Activated CD4-positive, alpha-beta T cell treated with anti-CD3 and anti-CD28 coated beads, Interleukin-2, Interleukin-4, amounts not matched to agents 100 ng/mL and 50 ng/mL, durations not matched to agents 16 hours and 8 hours (primary cell): ENCODE measurements around the gene ACAN.

Experiments used
- DNase-seq: peaks from one replicate; pipeline ENCODE4 v3.0.0-alpha.2; 2020; ENCODE audit warnings: low spot score

The ACAN gene

DNA sequence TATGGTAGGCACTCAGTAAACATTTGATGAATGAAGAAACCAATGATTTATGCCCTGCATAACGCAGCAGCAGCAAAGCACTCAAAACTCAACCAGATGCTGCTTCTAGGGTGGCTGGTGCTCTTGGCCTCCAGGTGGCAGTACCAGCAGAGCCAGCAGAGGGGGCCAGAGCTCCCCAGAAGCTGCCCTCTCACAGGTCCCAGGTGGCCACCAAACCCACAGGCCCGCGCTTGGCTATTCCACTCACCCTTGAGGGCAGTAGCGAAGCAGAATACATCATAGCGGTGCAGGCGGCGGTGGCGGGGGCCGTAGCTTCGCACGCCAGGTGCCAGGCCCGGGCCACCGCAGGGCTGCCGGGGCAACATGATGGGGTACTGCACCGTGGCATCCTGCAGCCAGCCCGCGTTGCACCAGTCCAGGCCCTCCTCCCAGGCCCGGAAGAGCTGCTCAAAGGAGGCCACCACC lies 75.5 kb downstream of the ACAN start:
- DNase-seq, result peak; percentile 41

- DNase-seq, result no peak
These were observed 77.9 kb downstream of the ACAN start for GRCh38 chr15:88880944-88881740.

DNA sequence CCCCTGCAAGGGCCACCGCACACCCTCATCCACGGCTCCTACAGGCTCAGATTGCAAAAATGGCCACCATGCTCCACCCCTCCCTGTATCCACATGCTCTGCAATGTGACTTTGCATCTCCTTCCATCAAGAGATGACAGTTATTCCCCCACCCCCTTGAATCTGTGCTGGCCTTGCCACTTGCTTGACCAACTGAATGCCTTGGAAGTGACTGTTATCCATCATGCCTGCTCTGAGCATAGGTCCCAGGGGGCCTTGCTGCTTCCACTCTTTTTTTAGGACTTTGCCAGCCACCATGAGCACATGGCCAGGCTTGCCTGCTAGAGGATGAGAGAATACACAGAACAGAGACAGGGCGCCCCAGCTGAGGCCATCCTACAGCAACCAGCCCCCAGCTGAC lies 78.5 kb downstream of the ACAN start:
- no peak for DNase-seq

DNA sequence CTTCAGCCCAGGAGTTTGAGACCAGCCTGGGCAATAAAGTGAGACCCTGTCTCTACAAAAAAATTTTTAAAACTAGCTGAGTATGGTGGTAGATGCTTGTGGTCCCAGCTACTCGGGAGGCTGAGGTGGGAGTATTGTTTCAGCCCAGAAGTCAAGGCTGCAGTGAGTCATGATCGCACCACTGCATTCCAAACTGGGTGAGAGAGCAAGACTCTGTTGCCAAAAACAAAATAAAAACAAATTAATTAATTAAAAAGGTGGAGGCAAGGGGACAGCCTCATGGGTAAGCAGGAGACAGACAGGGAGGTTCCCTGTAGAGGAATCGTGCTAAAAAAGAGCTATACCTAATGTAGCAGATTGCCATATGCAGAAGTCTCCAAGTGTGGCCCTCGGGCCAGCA lies 79.5 kb downstream of the ACAN start:
- no peak for DNase-seq

GRCh38 chr15:88887068-88887580 lies 83.9 kb downstream of the ACAN start:
- no peak for DNase-seq

- no peak for DNase-seq
These were observed 85.5 kb downstream of the ACAN start for GRCh38 chr15:88888719-88889118.

GRCh38 chr15:88890495-88890894 lies 87.3 kb downstream of the ACAN start:
- DNase-seq, result no peak

DNA sequence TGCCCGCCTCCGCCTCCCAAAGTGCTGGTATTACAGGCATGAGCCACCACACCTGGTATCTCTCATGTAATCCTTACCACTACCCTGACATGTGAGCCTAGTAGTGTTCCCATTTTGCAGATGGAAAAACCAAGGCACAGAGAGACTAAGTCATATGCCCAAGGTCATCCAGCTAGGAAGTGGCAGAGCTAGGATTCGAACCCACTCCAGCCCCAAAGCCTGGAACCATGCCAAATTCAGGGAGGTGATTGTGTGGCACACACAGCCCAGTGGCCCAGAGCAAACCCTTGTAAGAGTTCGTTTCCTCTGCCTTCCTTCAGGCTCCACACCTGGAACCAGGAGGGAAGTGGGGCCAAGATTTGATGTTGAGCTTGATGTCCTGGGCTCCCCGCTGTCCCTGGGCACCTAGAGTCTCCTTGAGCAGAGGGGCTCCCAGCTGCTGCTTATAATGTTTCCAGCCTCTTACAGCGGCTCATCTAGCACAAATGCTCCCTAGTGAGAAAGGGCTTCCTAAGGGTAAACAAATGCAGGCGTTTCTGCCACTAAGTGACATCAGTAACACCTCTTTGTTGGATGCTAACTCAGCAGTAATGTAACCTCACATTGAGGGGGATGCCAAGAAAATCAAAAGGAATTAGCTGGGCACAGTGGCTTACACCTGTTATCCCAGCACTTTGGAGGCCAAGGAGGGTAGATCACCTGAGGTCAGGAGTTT lies 88.5 kb downstream of the ACAN start:
- no peak for DNase-seq

GRCh38 chr15:88894348-88894818 lies 91.1 kb downstream of the ACAN start:
- DNase-seq, result peak; percentile 86

GRCh38 chr15:88894819-88895767 lies 91.9 kb downstream of the ACAN start, which contains the start of gene HAPLN3:
Gene HAPLN3, minus strand, starts transcription at chr15:88895544. Its CDS starts 8,246 bp downstream, at chr15:88887298.
- DNase-seq, result peak; percentile 69

- DNase-seq, result no peak
These were observed 93.2 kb downstream of the ACAN start for GRCh38 chr15:88896333-88897033.

DNA sequence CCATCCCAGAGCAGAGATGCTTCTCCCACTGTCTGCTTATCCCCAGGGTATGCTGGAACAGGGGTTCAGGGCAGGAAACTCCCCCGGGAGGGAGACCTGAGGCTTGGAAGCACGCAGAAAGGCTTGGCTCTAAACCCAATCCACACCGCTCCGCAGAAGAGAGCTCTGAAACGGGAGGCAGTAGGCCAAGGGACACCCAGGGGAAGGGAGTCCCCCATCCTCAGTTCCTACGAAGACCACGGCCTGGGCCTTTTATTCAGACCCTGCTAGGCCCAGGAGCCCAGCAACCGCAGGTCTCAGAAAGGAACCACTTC lies 93.9 kb downstream of the ACAN start:
- DNase-seq, result no peak

DNA sequence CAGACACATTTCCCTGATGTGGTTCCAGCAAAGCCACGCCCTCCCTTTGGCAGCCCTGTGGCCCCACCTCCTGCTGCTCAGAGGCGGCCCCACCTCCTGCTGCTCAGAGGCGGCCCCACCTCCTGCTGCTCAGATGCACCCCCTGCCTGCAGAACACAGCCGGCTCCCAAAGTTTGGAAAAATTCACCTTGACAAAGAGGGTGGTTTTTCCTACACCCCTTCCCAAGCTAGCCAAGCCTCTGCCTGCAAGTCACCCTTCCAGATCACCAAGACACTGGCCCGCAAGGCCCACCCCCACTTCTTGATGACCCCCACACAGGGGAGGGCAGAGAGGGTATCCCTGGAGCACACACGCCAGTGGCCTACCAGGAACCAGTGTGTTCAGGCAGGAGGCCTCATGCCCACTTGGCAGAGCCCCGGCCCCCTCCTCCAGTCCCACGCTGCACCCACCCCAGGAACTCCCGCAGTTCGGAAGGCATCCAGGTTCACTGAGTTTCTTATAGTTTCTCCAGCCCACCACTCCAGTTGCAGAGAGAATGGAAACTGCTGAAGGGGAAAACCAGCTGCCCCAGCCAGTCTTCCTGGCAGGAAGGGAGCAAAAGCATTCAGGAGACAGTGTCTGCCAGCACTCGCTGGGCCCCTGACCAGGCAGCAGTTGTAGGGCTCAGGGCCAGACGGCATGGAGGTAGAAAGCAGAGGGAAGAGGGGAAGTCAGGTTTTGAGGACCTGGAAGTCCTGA lies 94.4 kb downstream of the ACAN start:
- peak; percentile 47 for DNase-seq

DNA sequence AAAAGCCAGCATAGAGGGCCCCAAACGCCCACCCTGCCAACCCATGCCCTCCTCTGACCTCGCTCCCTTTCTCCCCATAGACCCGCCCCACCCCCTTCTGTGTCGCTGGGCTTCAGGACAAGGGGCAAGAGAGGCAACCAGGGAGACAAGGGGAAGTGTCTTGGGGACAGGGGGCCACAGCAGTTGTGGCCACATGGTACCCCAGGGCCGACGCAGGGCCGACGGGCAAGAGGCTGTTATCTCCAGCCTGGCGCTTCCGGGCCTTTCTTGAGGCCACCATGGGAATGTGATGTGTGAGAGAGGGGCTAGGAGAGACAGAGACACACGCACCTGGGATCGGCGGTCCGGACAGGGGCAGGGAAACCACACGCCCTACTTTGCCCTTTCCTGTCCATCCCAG lies 95.5 kb downstream of the ACAN start:
- DNase-seq, result no peak

DNA sequence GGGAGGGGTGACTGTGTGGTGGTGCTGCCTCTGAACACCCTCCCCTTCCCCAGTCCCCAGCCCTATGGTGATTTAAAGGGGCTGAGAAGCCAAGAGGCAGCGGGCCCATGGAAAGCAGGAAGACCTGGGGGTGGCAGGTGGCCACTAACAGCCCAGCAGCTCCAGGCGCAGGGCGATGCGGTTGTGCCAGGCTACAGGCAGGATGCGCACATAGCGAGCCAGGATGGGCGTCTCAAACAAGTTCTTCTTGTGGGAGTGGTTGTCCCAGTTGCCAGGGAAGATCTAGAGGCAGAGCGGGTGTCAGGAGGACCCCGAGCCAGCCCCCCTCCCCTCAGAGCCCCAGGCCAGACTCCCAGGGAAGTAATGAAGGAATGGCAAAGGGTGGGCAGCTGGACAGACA lies 96.0 kb downstream of the ACAN start:
- DNase-seq, result no peak

- no peak for DNase-seq
These were observed 97.2 kb downstream of the ACAN start for GRCh38 chr15:88900309-88900981.

GRCh38 chr15:88900982-88901418 lies 97.8 kb downstream of the ACAN start:
- no peak for DNase-seq

- no peak for DNase-seq
These were observed 98.4 kb downstream of the ACAN start for GRCh38 chr15:88901508-88902220.

DNA sequence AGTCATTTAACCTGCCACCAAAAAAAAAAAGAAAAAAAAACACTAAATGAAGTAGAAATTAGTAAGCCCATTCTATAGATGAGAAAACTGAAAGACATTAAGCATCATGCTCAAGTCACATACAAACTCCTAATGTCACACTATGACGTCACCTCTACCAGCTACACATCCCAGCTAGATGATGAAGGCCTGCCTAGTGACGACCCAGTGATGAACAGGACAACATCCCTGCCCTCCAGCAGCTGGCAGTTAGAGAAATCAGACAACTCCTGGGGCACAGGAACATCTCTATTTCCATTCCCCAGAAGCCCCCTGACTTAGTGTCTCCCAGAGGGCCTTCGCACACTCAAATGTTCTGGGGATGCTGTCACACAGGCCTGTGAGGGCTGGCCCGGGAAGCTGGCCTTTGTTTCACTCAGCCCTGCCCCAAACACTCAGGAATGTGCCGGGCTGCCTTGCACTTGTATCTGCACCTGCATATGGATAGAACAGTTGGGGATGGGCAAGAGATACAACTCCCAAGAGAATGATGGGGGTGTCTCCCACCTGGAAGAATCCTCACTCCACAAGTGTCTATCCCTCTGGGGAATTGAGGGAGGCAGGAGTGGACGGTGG lies 99.1 kb downstream of the ACAN start:
- DNase-seq, result no peak
